Measurements from ENCODE around the gene TCF15. TPM values are rescaled to one million over a fixed set of nuclear protein-coding genes. Genes with fewer than 3 reads are reported as not detected.
A peak's percentile ranks its signal among the peaks of the same experiment; 100 is the strongest.

The TCF15 gene
- total and polyA plus RNA-seq, 5 donors from 2014 or later, result not detected

GRCh38 chr20:653110-653589 is 43.0 kb upstream of the TCF15 start, which contains the start of gene SRXN1:
Gene SRXN1, minus strand, starts transcription at chr20:653200. Its CDS starts 15 bp downstream, at chr20:653185.
- peaks cover 3% of the 10 kb centered on the region for H3K27me3 ChIP-seq (ENCODE audit: control insufficient read depth, insufficient read depth, low read length)
- H3K36me3 ChIP-seq (ENCODE audit: control insufficient read depth, insufficient read depth, low read length), result peaks cover 3% of the 10 kb centered on the region
- H3K27ac ChIP-seq (ENCODE audit: insufficient read depth, low read length, poor library complexity, severe bottlenecking), result peak within 1 kb of the TSS; percentile 23
- H3K4me1 ChIP-seq (ENCODE audit: control insufficient read depth, insufficient read depth, low read length, poor library complexity, severe bottlenecking), result peaks cover 24% of the 10 kb centered on the region
- peak; percentile 86 to 90 for ATAC-seq (ENCODE audit: low read depth in 2 of 2)
- Mint-ChIP-seq H3K4me1 (peaks cover 5 to 34% (median 22%) of the 10 kb centered on the region in 4 donors), H3K27ac (peak within 1 kb of the TSS; percentile 44 to 84 (median 67)), H3K4me3 (peak within 1 kb of the TSS; percentile 83 to 93 (median 88)), H3K36me3 (peaks cover 7% of the 10 kb centered on the region), H3K9me3 (no peaks in the 10 kb centered on the region), H3K27me3 (peaks cover 16% of the 10 kb centered on the region)
- H3K9me3 ChIP-seq (ENCODE audit: control insufficient read depth in 2 of 2, low read length in 2 of 2), result no peaks in the 10 kb centered on the region
- peak within 1 kb of the TSS; percentile 84 for H3K4me3 ChIP-seq (ENCODE audit: low read depth, low read length)
- DNase-seq, result peak; percentile 54 to 83 (median 64)

GRCh38 chr20:652615-653109 is 42.6 kb upstream of the TCF15 start:
- Histone ChIP-seq H3K27me3 (ENCODE audit: control insufficient read depth, insufficient read depth, low read length) (peaks cover 2% of the 10 kb centered on the region), H3K4me3 (ENCODE audit: low read depth, low read length) (peak overlapping the region; percentile 84), H3K9me3 (ENCODE audit: control insufficient read depth in 2 of 2, low read length in 2 of 2) (no peaks in the 10 kb centered on the region), H3K4me1 (ENCODE audit: control insufficient read depth, insufficient read depth, low read length, poor library complexity, severe bottlenecking) (peaks cover 24% of the 10 kb centered on the region), H3K36me3 (ENCODE audit: control insufficient read depth, insufficient read depth, low read length) (peaks cover 8% of the 10 kb centered on the region), H3K27ac (ENCODE audit: insufficient read depth, low read length, poor library complexity, severe bottlenecking) (no peak overlapping the region)
- no peaks in the 10 kb centered on the region for H3K9me3 Mint-ChIP-seq
- H3K4me3 Mint-ChIP-seq, result peak overlapping the region; percentile 83 to 93 (median 88)
- H3K27me3 Mint-ChIP-seq, result peaks cover 11% of the 10 kb centered on the region
- peaks cover 5 to 34% (median 22%) of the 10 kb centered on the region in 4 donors for H3K4me1 Mint-ChIP-seq
- peaks cover 10% of the 10 kb centered on the region for H3K36me3 Mint-ChIP-seq
- H3K27ac Mint-ChIP-seq, result peak overlapping the region; percentile 44 to 84 (median 67)
- ATAC-seq (ENCODE audit: low read depth in 2 of 2), result no peak
- DNase-seq, result peak in 1 of 3 donors; percentile 45

- peaks cover 11% of the 10 kb centered on the region for H3K36me3 ChIP-seq (ENCODE audit: control insufficient read depth, insufficient read depth, low read length)
- no peaks in the 10 kb centered on the region for H3K27me3 ChIP-seq (ENCODE audit: control insufficient read depth, insufficient read depth, low read length)
- ATAC-seq (ENCODE audit: low read depth in 2 of 2), result no peak
- H3K27me3 Mint-ChIP-seq, result peaks cover 5% of the 10 kb centered on the region
- H3K36me3 Mint-ChIP-seq, result peaks cover 10% of the 10 kb centered on the region
- H3K9me3 ChIP-seq (ENCODE audit: control insufficient read depth in 2 of 2, low read length in 2 of 2), result no peaks in the 10 kb centered on the region
- H3K9me3 Mint-ChIP-seq, result no peaks in the 10 kb centered on the region
- H3K27ac Mint-ChIP-seq, result peak overlapping the region; percentile 44 to 84 (median 67)
- peak overlapping the region; percentile 83 to 93 (median 88) for H3K4me3 Mint-ChIP-seq
- peak in 1 of 3 donors; percentile 22 for DNase-seq
- H3K4me3 ChIP-seq (ENCODE audit: low read depth, low read length), result peak overlapping the region; percentile 84
- H3K4me1 Mint-ChIP-seq, result peaks cover 5 to 34% (median 22%) of the 10 kb centered on the region in 4 donors
- H3K4me1 ChIP-seq (ENCODE audit: control insufficient read depth, insufficient read depth, low read length, poor library complexity, severe bottlenecking), result peaks cover 24% of the 10 kb centered on the region
- H3K27ac ChIP-seq (ENCODE audit: insufficient read depth, low read length, poor library complexity, severe bottlenecking), result no peak overlapping the region
Measured at GRCh38 chr20:651713-652614, 41.9 kb upstream of the TCF15 start.

GRCh38 chr20:650954-651353 is 40.8 kb upstream of the TCF15 start:
- DNase-seq (no peak), ATAC-seq (ENCODE audit: low read depth in 2 of 2) (no peak)
- H3K4me3 Mint-ChIP-seq, result peak overlapping the region; percentile 17 to 90 (median 49)
- no peaks in the 10 kb centered on the region for H3K9me3 Mint-ChIP-seq
- H3K27ac ChIP-seq (ENCODE audit: insufficient read depth, low read length, poor library complexity, severe bottlenecking), result no peak overlapping the region
- peaks cover 10% of the 10 kb centered on the region for H3K36me3 Mint-ChIP-seq
- H3K36me3 ChIP-seq (ENCODE audit: control insufficient read depth, insufficient read depth, low read length), result peaks cover 12% of the 10 kb centered on the region
- peak overlapping the region in 1 of 3 donors; percentile 30 for H3K27ac Mint-ChIP-seq
- no peaks in the 10 kb centered on the region for H3K9me3 ChIP-seq (ENCODE audit: control insufficient read depth in 2 of 2, low read length in 2 of 2)
- no peaks in the 10 kb centered on the region for H3K27me3 Mint-ChIP-seq
- peaks cover 24% of the 10 kb centered on the region for H3K4me1 ChIP-seq (ENCODE audit: control insufficient read depth, insufficient read depth, low read length, poor library complexity, severe bottlenecking)
- H3K4me3 ChIP-seq (ENCODE audit: low read depth, low read length), result no peak overlapping the region
- peaks cover 5 to 36% (median 23%) of the 10 kb centered on the region in 4 donors for H3K4me1 Mint-ChIP-seq
- H3K27me3 ChIP-seq (ENCODE audit: control insufficient read depth, insufficient read depth, low read length), result no peaks in the 10 kb centered on the region

- Mint-ChIP-seq H3K4me3 (peak overlapping the region in 2 of 4 donors; percentile 67 to 90), H3K36me3 (peaks cover 10% of the 10 kb centered on the region), H3K27me3 (no peaks in the 10 kb centered on the region), H3K4me1 (peaks cover 5 to 42% (median 28%) of the 10 kb centered on the region in 4 donors), H3K27ac (peak overlapping the region in 2 of 3 donors; percentile 30 to 43), H3K9me3 (no peaks in the 10 kb centered on the region)
- Histone ChIP-seq H3K9me3 (ENCODE audit: control insufficient read depth in 2 of 2, low read length in 2 of 2) (no peaks in the 10 kb centered on the region), H3K27ac (ENCODE audit: insufficient read depth, low read length, poor library complexity, severe bottlenecking) (no peak overlapping the region), H3K36me3 (ENCODE audit: control insufficient read depth, insufficient read depth, low read length) (peaks cover 12% of the 10 kb centered on the region), H3K27me3 (ENCODE audit: control insufficient read depth, insufficient read depth, low read length) (no peaks in the 10 kb centered on the region), H3K4me3 (ENCODE audit: low read depth, low read length) (no peak overlapping the region), H3K4me1 (ENCODE audit: control insufficient read depth, insufficient read depth, low read length, poor library complexity, severe bottlenecking) (peaks cover 30% of the 10 kb centered on the region)
- DNase-seq (no peak), ATAC-seq (ENCODE audit: low read depth in 2 of 2) (no peak)
Measured at GRCh38 chr20:650281-650680, 40.2 kb upstream of the TCF15 start.

- H3K27ac Mint-ChIP-seq, result no peak overlapping the region
- H3K27me3 Mint-ChIP-seq, result peaks cover 4% of the 10 kb centered on the region
- no peak overlapping the region for H3K27ac ChIP-seq (ENCODE audit: insufficient read depth, low read length, poor library complexity, severe bottlenecking)
- H3K36me3 ChIP-seq (ENCODE audit: control insufficient read depth, insufficient read depth, low read length), result peaks cover 12% of the 10 kb centered on the region
- peaks cover 10% of the 10 kb centered on the region for H3K36me3 Mint-ChIP-seq
- no peaks in the 10 kb centered on the region for H3K9me3 ChIP-seq (ENCODE audit: control insufficient read depth in 2 of 2, low read length in 2 of 2)
- H3K4me1 Mint-ChIP-seq, result peaks cover 5 to 38% (median 23%) of the 10 kb centered on the region in 4 donors
- ATAC-seq (ENCODE audit: low read depth in 2 of 2) (no peak), DNase-seq (no peak)
- H3K27me3 ChIP-seq (ENCODE audit: control insufficient read depth, insufficient read depth, low read length), result peaks cover 6% of the 10 kb centered on the region
- no peak overlapping the region for H3K4me3 Mint-ChIP-seq
- no peaks in the 10 kb centered on the region for H3K9me3 Mint-ChIP-seq
- H3K4me3 ChIP-seq (ENCODE audit: low read depth, low read length), result no peak overlapping the region
- peaks cover 20% of the 10 kb centered on the region for H3K4me1 ChIP-seq (ENCODE audit: control insufficient read depth, insufficient read depth, low read length, poor library complexity, severe bottlenecking)
Measured at GRCh38 chr20:647479-648019, 37.4 kb upstream of the TCF15 start.

- Histone ChIP-seq H3K27me3 (ENCODE audit: control insufficient read depth, insufficient read depth, low read length) (peaks cover 6% of the 10 kb centered on the region), H3K36me3 (ENCODE audit: control insufficient read depth, insufficient read depth, low read length) (peaks cover 12% of the 10 kb centered on the region), H3K4me3 (ENCODE audit: low read depth, low read length) (no peak overlapping the region), H3K27ac (ENCODE audit: insufficient read depth, low read length, poor library complexity, severe bottlenecking) (no peak overlapping the region), H3K9me3 (ENCODE audit: control insufficient read depth in 2 of 2, low read length in 2 of 2) (no peaks in the 10 kb centered on the region), H3K4me1 (ENCODE audit: control insufficient read depth, insufficient read depth, low read length, poor library complexity, severe bottlenecking) (peaks cover 17% of the 10 kb centered on the region)
- Mint-ChIP-seq H3K4me3 (peak overlapping the region in 1 of 4 donors; percentile 15), H3K4me1 (peaks cover 3 to 31% (median 16%) of the 10 kb centered on the region in 4 donors), H3K27ac (no peak overlapping the region), H3K27me3 (peaks cover 4% of the 10 kb centered on the region), H3K9me3 (no peaks in the 10 kb centered on the region), H3K36me3 (peaks cover 10% of the 10 kb centered on the region)
- DNase-seq (no peak), ATAC-seq (ENCODE audit: low read depth in 2 of 2) (no peak)
Measured at GRCh38 chr20:646868-647233, 36.7 kb upstream of the TCF15 start.
